ENCODE measurements around the gene KCNMA1. TPM values are rescaled to one million over a fixed set of nuclear protein-coding genes. Genes with fewer than 3 reads are reported as not detected.

The KCNMA1 gene
- total RNA-seq, 3 donors from 2014 or later, result 45.4 to 312 (median 62.4) TPM

DNA sequence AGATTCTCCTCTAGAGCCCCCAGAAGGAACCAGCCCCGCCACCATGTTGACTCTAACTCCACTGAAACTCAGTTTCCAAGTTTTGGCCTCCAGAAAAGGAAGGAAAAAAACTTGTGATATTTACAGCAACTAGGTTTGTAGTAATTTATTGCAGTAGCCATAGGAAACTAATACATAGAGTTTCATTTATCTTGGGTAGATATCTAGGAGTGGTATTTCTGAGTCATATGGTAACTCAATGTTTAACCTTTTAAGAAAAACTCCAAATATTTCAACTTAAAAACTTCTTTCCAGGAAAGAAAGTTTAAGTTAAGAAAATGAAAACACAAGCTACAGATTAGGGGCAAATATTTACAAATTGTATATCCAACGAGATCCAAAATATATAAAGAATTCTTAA, 576.7 kb downstream of the KCNMA1 start:
- no peak overlapping the region for H3K4me3 ChIP-seq
- H3K4me1 ChIP-seq (ENCODE audit: low read depth), result no peaks in the 10 kb centered on the region
- TF ChIP-seq, protein P1, sequence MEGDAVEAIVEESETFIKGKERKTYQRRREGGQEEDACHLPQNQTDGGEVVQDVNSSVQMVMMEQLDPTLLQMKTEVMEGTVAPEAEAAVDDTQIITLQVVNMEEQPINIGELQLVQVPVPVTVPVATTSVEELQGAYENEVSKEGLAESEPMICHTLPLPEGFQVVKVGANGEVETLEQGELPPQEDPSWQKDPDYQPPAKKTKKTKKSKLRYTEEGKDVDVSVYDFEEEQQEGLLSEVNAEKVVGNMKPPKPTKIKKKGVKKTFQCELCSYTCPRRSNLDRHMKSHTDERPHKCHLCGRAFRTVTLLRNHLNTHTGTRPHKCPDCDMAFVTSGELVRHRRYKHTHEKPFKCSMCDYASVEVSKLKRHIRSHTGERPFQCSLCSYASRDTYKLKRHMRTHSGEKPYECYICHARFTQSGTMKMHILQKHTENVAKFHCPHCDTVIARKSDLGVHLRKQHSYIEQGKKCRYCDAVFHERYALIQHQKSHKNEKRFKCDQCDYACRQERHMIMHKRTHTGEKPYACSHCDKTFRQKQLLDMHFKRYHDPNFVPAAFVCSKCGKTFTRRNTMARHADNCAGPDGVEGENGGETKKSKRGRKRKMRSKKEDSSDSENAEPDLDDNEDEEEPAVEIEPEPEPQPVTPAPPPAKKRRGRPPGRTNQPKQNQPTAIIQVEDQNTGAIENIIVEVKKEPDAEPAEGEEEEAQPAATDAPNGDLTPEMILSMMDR (IDR thresholded peaks at IDR 0.05), result no peak
- no peak for ATAC-seq
- H3K9me3 ChIP-seq, result no peaks in the 10 kb centered on the region
- intact Hi-C loops (cut with DNase I, micrococcal nuclease), result no loop called here
- no peak for DNase-seq
- H3K36me3 ChIP-seq (ENCODE audit: low read depth), result no peaks in the 10 kb centered on the region

DNA sequence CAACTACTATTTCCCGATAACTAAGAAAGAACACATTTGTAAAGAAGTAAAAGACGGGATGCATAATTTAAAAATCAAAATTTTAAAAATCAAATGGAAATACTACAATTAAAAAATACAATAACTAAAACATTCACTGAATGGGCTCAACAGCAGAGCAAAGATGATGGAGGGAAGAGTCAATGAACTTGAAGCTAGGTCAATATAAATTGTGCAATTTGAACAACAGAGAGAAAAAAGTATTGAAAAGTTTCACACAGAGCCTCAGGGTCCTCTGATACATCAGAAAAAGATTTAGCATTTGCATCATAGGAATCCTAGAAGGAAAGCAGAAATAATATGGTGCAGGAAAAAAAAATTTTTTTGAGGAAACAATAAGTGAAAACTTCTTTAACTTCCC, 581.0 kb downstream of the KCNMA1 start:
- no peak for DNase-seq
- no peak for ATAC-seq
- Histone ChIP-seq H3K4me1 (ENCODE audit: low read depth) (no peaks in the 10 kb centered on the region), H3K4me3 (no peak overlapping the region), H3K9me3 (no peaks in the 10 kb centered on the region), H3K36me3 (ENCODE audit: low read depth) (no peaks in the 10 kb centered on the region)
- TF ChIP-seq, protein P1 (IDR thresholded peaks at IDR 0.05), result no peak
- intact Hi-C loops (cut with DNase I, micrococcal nuclease), result no loop called here

DNA sequence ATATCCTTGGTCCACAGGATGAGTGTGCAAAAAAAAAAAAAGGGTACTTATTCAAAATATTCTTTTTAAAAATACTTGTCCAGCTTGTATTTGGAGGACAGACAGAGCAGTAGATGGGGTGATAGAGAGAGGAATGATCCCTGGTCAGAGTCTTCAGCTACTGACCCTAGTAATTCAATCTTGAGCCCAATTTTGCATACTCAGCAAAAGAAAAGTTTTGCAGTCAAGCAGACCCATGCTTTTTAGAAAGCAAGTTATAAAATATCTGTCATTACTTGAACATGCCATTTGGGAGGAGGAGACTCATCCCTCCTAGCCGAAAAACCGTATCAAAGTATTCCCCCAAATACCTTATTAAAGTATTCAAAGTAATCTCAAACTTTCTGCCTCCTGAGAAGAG, 585.0 kb downstream of the KCNMA1 start:
- intact Hi-C loops (cut with DNase I, micrococcal nuclease), result no loop called here
- Histone ChIP-seq H3K4me3 (no peak overlapping the region), H3K9me3 (no peaks in the 10 kb centered on the region), H3K4me1 (ENCODE audit: low read depth) (no peaks in the 10 kb centered on the region), H3K36me3 (ENCODE audit: low read depth) (no peaks in the 10 kb centered on the region)
- no peak for ATAC-seq
- TF ChIP-seq, protein P1 (IDR thresholded peaks at IDR 0.05), result no peak
- DNase-seq, result no peak

DNA sequence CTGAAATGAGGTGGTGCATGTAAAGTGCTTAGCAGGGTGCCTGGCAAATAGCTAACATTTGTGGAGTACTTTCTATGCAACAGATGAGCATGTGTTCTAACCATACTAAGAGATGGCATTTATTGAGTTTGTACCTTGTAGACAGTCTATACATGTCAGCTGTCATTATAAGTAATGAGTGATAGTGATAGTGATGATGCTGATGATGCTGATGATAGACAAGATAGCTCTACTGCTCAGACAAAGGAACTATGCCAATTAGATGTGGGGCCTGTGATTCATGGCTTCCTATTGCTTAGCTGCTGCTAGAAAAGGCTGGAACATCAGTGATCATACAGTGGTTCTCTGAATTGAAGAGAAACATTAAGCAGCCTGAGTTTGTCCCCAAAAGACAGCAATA, 585.8 kb downstream of the KCNMA1 start:
- Histone ChIP-seq H3K36me3 (ENCODE audit: low read depth) (no peaks in the 10 kb centered on the region), H3K9me3 (no peaks in the 10 kb centered on the region), H3K4me1 (ENCODE audit: low read depth) (no peaks in the 10 kb centered on the region), H3K4me3 (no peak overlapping the region)
- TF ChIP-seq, protein P1 (IDR thresholded peaks at IDR 0.05), result no peak
- ATAC-seq (no peak), DNase-seq (no peak)
- intact Hi-C loops (cut with DNase I, micrococcal nuclease), result no loop called here

DNA sequence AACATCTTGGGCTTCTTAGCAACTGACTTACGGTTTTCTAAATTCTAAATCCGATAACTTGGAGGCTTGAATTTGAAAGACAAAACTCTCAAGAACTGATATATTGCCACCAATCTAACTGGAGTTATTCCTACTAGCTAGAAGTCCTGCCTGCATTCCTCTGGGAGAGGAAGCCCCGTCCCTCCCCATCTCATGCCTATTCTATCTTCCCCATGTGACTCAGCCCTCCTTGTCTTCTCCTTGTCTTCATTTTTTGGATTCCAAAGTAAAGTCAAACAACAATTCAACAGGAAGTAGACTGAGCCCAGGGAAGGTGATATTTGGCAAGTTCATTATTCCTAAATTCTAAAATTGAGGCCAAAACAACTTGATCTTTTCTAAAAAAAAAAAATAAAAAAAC, 587.7 kb downstream of the KCNMA1 start:
- Histone ChIP-seq H3K4me1 (ENCODE audit: low read depth) (no peaks in the 10 kb centered on the region), H3K36me3 (ENCODE audit: low read depth) (no peaks in the 10 kb centered on the region), H3K9me3 (no peaks in the 10 kb centered on the region), H3K4me3 (no peak overlapping the region)
- ATAC-seq, result no peak
- TF ChIP-seq, protein P1 (IDR thresholded peaks at IDR 0.05), result no peak
- DNase-seq, result no peak
- intact Hi-C loops (cut with DNase I, micrococcal nuclease), result no loop called here

DNA sequence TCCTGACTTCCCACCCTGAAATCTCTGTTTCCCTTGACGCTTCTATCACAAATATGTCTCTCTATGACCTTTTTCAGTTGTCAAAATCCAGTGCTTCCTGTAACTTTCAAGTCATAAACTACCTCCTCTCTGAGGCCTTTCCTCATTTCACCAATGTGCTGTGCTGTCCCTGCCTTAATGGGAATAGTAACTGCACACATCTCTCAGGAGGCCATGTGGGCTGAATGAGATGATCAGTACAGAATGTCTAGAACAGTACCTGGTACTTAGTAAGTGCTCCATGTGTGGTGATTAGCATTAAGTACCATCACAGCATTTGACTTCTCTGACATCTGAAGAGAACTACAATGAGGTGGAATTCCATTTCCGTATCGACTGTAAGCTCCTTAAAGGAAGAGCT, 588.5 kb downstream of the KCNMA1 start:
- ATAC-seq (no peak), DNase-seq (no peak)
- H3K36me3 ChIP-seq (ENCODE audit: low read depth), result no peaks in the 10 kb centered on the region
- TF ChIP-seq, protein P1 (IDR thresholded peaks at IDR 0.05), result no peak
- intact Hi-C loops (cut with DNase I, micrococcal nuclease), result no loop called here
- no peaks in the 10 kb centered on the region for H3K9me3 ChIP-seq
- H3K4me3 ChIP-seq, result no peak overlapping the region
- H3K4me1 ChIP-seq (ENCODE audit: low read depth), result no peaks in the 10 kb centered on the region
